Epithelial cell of umbilical artery (primary cell): ENCODE results near the gene CFAP410. TPM values are rescaled to one million over a fixed set of nuclear protein-coding genes. Genes with fewer than 3 reads are reported as not detected.

Source experiments
- total RNA-seq: library from RNA; depleted of rRNA; stranded (reverse); fragments of >200 nt; gene quantifications from 2 replicates; pipeline ENCODE4 v1.2.3, GENCODE V29; 2014

CFAP410 gene
- 3.5 and 8.4 TPM in 2 replicates for total RNA-seq

GRCh38 chr21:44338971-44339910, at the start of gene CFAP410:
Gene CFAP410 (minus strand): TSS chr21:44339390. CDS start chr21:44339194, 196 bp downstream.

GRCh38 chr21:44353191-44353970, 14.2 kb upstream of the CFAP410 start, which contains the start of gene TRPM2:
Gene TRPM2 (plus strand): TSS chr21:44353621. CDS start chr21:44353701, 80 bp downstream.

GRCh38 chr21:44299458-44300261, 39.5 kb downstream of the CFAP410 start, which contains the start of gene PFKL:
Gene PFKL (plus strand): TSS chr21:44300053. CDS start chr21:44300106, 53 bp downstream.

GRCh38 chr21:44285138-44285992, 53.8 kb downstream of the CFAP410 start, which contains the start of gene AIRE:
Gene AIRE (plus strand): TSS chr21:44285876. CDS start chr21:44286007, 131 bp downstream.

Other genes with a start within 250 kb of the CFAP410 start
- gene PWP2, start 232.0 kb downstream of the CFAP410 start, total RNA-seq, result 25.1 and 25.3 TPM in 2 replicates
- gene GATD3, start 205.7 kb downstream of the CFAP410 start, total RNA-seq, result 33.0 and 53.9 TPM in 2 replicates
- 0.76 and 1.3 TPM in 2 replicates for gene ICOSLG, start 98.4 kb downstream of the CFAP410 start, total RNA-seq
- not detected in 2 replicates for gene DNMT3L, start 77.5 kb downstream of the CFAP410 start, total RNA-seq
- gene AIRE, start 53.5 kb downstream of the CFAP410 start, total RNA-seq, result under 0.01 and 0.15 TPM in 2 replicates
- gene PFKL, start 39.3 kb downstream of the CFAP410 start, total RNA-seq, result 182 and 235 TPM in 2 replicates
- not detected in 2 replicates for gene TRPM2, start 14.2 kb upstream of the CFAP410 start, total RNA-seq
- 0.61 and 1.9 TPM in 2 replicates for gene LRRC3, start 116.1 kb upstream of the CFAP410 start, total RNA-seq
- gene KRTAP10-1, start 200.8 kb upstream of the CFAP410 start, total RNA-seq, result not detected in 2 replicates
- gene KRTAP10-2, start 212.1 kb upstream of the CFAP410 start, total RNA-seq, result not detected in 2 replicates
- gene KRTAP10-3, start 219.4 kb upstream of the CFAP410 start, total RNA-seq, result not detected in 2 replicates
- gene KRTAP10-4, start 234.3 kb upstream of the CFAP410 start, total RNA-seq, result not detected in 2 replicates
- not detected in 2 replicates for gene KRTAP10-5, start 241.2 kb upstream of the CFAP410 start, total RNA-seq